BE2C (cell line): Measurements from ENCODE around the gene DENND11.

Experiments
- DNase-seq: peaks from one replicate; pipeline ENCODE4 v3.0.0-alpha.2; 2020
- H3K27me3 ChIP-seq: fragments of 250-450 bp; sonication (Bioruptor Pico); 2 replicates; pipeline ENCODE4 v1.5.1; 2020; ENCODE audit warnings: mild to moderate bottlenecking
- H3K36me3 ChIP-seq: fragments of 250-450 bp; sonication (Bioruptor Pico); 2 replicates; pipeline ENCODE4 v1.5.1; 2020; ENCODE audit warnings: mild to moderate bottlenecking
- H3K4me1 ChIP-seq: fragments of 250-450 bp; sonication (Bioruptor Pico); 2 replicates; pipeline ENCODE4 v1.5.1; 2020
- H3K4me3 ChIP-seq: 2 replicates; pipeline ENCODE4 v1.5.1; 2011; ENCODE audit warnings: low read depth, low read length
- H3K9me3 ChIP-seq: fragments of 250-450 bp; sonication (Bioruptor Pico); 2 replicates; pipeline ENCODE4 v1.5.1; 2020
- TF ChIP-seq, protein P1 (sequence below): IDR thresholded peaks from 2 replicates; pipeline ENCODE4 v1.5.1; 2012; ENCODE audit warnings: mild to moderate bottlenecking, low read depth, low read length

The DENND11 gene

GRCh38 chr7:141679014-141679413, 23.0 kb downstream of the DENND11 start:
- no peaks in the 10 kb centered on the region for H3K4me1 ChIP-seq
- H3K9me3 ChIP-seq, result no peaks in the 10 kb centered on the region
- DNase-seq, result no peak
- H3K4me3 ChIP-seq, result no peak overlapping the region
- no peaks in the 10 kb centered on the region for H3K27me3 ChIP-seq
- H3K36me3 ChIP-seq, result no peaks in the 10 kb centered on the region
- TF ChIP-seq, protein P1, sequence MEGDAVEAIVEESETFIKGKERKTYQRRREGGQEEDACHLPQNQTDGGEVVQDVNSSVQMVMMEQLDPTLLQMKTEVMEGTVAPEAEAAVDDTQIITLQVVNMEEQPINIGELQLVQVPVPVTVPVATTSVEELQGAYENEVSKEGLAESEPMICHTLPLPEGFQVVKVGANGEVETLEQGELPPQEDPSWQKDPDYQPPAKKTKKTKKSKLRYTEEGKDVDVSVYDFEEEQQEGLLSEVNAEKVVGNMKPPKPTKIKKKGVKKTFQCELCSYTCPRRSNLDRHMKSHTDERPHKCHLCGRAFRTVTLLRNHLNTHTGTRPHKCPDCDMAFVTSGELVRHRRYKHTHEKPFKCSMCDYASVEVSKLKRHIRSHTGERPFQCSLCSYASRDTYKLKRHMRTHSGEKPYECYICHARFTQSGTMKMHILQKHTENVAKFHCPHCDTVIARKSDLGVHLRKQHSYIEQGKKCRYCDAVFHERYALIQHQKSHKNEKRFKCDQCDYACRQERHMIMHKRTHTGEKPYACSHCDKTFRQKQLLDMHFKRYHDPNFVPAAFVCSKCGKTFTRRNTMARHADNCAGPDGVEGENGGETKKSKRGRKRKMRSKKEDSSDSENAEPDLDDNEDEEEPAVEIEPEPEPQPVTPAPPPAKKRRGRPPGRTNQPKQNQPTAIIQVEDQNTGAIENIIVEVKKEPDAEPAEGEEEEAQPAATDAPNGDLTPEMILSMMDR, result no peak

DNA sequence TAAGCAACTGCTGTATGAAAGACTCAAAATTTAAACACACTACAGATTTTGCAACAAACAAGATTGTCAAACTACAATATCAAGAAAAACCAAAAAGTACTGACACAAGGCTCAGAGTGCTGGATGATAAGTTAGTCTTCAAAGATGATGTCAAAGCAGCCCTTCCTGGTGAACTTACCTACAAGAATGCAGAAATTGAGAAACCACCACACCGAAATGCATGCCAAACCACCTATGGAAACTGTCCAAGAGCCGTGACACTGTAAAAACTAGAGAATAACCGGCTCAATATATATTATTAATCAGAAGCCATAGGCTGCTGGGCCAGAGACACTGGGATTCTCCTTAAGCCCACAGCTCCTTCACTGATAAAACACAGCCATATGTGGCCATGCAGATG, 25.3 kb downstream of the DENND11 start:
- H3K36me3 ChIP-seq, result no peaks in the 10 kb centered on the region
- no peak overlapping the region for H3K4me3 ChIP-seq
- no peak for DNase-seq
- no peaks in the 10 kb centered on the region for H3K4me1 ChIP-seq
- TF ChIP-seq, protein P1, result no peak
- H3K9me3 ChIP-seq, result no peaks in the 10 kb centered on the region
- no peaks in the 10 kb centered on the region for H3K27me3 ChIP-seq

GRCh38 chr7:141675436-141676215, 26.3 kb downstream of the DENND11 start:
- DNase-seq, result no peak
- Histone ChIP-seq H3K36me3 (no peaks in the 10 kb centered on the region; the same call in 1 of the 2 replicates), H3K4me1 (no peaks in the 10 kb centered on the region)

DNA sequence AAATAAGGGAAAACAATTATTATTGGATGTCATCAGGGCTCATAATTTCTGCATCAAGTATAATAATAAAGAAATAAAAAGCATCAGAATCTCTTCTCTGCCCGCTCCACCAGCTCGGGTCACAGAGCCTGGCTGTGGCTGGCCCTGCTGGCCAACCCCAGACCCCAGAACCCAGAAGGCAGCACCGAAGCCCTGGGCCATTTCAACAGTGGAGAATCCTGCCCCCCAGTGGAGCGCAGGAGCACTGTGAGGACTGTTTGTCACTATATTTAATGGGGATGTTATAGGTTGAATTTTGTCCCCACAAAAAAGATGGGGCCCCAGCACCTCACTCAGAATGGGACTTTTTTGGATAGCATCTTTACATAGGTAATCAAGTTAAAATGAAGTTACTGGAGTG, 27.3 kb downstream of the DENND11 start:
- no peak for DNase-seq
- Histone ChIP-seq H3K27me3 (no peaks in the 10 kb centered on the region), H3K9me3 (no peaks in the 10 kb centered on the region), H3K4me1 (no peaks in the 10 kb centered on the region), H3K36me3 (no peaks in the 10 kb centered on the region; the same call in 1 of the 2 replicates), H3K4me3 (no peak overlapping the region)
- TF ChIP-seq, protein P1, result peak; percentile 51

More at GRCh38 chr7:141675436-141676215, 26.3 kb downstream of the DENND11 start:
- TF ChIP-seq, protein P1, result no peak
- H3K4me3 ChIP-seq, result no peak overlapping the region
- no peaks in the 10 kb centered on the region for H3K27me3 ChIP-seq
- H3K9me3 ChIP-seq, result no peaks in the 10 kb centered on the region

DNA sequence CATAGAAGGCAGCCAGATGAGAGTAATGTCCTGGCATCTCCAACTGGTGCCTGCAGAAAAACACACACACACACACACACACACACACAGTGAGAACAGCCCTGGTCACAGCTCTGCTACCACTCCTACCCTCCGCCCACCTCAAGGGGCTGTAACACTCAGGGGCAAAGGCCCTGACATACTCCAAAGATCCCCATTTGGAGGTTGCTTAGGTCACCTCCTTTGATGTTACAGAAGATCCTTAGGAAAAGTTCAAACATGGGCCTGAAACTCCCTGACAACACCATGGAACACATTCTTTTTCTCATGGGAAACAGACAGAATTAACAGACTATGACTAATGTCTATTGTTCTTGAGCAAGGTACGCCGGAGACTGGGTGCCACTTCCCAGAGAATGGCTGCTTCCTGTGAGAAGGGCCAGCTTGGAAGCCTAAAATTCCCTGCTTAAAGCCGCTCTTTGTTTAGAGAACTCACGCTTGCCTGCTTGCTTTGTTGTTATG, 27.7 kb downstream of the DENND11 start:
- H3K9me3 ChIP-seq, result no peaks in the 10 kb centered on the region
- no peaks in the 10 kb centered on the region for H3K4me1 ChIP-seq
- no peak overlapping the region for H3K4me3 ChIP-seq
- H3K27me3 ChIP-seq, result no peaks in the 10 kb centered on the region
- H3K36me3 ChIP-seq, result no peaks in the 10 kb centered on the region; the same call in 1 of the 2 replicates
- TF ChIP-seq, protein P1, result no peak
- no peak for DNase-seq

DNA sequence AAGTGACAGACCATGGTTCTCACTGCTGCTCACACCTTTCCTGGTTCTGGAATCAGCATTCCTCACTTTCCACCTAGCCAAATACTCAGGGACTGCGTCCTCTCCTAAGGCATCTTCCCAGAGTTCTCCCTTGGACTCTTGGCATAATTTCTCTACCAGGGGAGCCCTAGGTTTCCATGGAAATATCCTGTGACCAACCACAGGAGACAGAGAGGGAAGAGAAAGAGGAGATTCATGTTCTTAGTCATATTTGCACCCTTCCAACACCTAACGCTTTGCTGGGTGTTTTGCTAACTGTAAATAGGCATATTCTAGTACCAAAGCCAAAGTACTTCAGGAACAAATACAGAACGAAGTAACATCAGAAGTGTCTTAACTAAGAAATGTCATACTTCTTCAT, 28.6 kb downstream of the DENND11 start:
- Histone ChIP-seq H3K36me3 (no peaks in the 10 kb centered on the region; the same call in 1 of the 2 replicates), H3K4me3 (no peak overlapping the region), H3K27me3 (no peaks in the 10 kb centered on the region), H3K9me3 (no peaks in the 10 kb centered on the region), H3K4me1 (no peaks in the 10 kb centered on the region)
- no peak for DNase-seq
- TF ChIP-seq, protein P1, result no peak
